ENCODE results near the gene SP6.

The SP6 gene

DNA sequence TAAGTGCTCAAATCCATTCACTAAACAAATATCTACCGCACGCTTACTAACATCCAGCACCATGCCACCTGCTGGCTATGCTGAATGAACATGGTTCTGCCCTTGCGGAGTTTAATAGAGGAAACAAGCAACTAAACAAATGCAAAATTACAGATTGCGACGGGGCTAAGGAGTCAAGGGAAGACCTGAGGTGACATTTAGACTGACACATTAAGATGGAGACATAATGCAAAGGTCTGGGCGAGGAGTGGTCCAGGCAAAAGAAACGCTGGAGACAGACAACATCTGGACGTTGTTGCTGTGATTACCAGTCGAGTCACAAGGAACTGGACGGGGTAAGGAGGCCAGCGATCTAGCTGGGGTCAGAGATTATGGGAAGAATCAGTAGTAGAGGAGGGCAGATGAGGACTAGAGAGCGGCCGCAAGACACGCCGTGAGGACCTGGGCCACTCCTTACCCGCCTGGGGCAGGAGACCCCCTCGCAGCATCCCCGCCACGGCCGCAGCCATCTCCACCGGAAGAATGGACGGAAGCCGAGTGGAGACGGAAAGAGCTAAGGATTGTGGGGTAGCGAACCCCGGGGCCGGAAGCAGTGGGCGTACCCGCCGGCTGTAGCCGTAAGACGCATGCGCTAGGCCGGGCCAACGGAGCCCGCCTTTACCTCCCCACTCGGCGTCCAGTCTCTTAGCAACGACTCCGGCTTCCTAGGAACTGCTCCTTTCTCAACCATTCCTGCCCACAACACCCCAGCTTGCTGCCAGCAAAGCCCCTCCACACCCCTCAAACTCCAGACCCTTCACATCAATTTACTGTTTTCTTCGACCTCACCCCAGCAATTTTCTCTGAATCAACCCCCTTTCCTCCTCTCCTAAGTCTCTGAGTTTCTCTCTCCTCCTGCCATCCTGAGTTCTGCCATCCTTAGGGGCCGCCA lies 19.7 kb downstream of the SP6 start, which contains the start of the genes LRRC46 and MRPL10:
Gene LRRC46 (plus strand): TSS at position 668 of the 931 bp plus-strand sequence. CDS start 320 bp downstream, outside the sequence.
Gene MRPL10 (minus strand): TSS at position 539 of the 931 bp plus-strand sequence. CDS start 30 bp downstream, at position 509.
- peak; percentile 81 for DNase-seq (ENCODE audit: low read depth)

DNA sequence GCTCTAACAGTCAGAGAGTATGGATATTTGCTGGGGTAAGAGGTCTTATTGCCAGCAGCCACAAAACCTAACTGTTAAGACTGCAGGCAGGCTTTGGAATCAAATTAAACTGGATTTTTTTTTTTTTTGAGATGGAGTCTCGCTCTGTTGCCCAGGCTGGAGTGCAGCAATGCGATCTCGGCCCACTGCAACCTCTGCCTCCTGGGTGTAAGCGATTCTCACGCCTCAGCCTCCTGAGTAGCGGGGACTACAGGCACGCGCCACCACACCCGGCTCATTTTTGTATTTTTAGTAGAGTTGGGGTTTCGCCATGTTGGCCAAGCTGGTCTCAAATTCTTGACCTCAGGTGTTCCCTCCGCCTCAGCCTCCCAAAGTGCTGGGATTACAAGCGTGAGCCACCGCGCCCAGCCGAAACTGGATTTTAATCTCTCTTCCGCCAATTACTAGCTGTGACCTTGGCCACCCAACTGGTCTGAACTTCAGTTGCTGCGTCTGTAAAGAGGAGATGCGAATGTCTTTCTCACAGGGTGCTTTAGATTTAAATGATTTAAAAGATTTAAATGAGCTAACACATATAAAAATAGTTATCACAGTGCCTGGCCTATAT lies 20.5 kb downstream of the SP6 start:
- no peak for DNase-seq (ENCODE audit: low read depth)

DNA sequence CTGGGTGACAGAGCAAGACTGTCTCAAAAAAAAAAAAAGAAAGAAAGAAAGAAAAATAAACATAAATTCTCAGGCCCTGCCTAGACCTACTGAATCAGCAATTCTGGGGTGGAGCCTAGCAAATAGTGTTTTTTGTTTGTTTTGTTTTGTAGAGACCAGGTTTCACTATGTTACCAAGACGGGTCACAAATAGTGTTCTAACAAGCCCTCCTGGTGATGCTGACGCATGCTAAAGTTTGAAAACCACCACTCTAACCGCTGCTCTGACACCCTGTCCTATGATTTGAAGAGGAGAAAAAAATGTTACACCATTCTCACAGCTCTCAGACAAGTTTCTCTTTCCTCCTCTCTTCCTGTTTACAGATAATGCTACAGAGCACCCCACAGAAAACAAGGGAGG lies 21.1 kb downstream of the SP6 start:
- DNase-seq (ENCODE audit: low read depth) = peak; percentile 31

DNA sequence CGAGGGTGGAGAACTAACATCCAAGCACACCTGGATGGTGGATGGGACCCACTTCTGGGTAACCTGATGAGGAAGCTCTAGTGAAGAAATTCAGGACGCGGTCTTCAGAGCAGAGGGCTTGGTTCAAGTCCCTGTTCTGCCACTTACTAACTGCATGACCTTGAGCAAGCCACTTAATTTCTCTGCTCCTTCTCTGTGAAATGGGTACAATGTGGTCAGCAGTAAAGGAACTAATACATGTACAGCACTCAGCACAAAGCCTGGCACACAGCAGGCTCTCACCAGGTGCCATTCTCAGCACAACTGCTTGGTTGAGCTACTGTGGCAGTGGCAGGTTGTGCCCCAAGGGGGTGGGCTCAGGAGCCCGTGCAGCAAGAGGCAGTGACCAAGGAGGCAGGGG lies 27.4 kb downstream of the SP6 start:
- no peak for DNase-seq (ENCODE audit: low read depth)

GRCh38 chr17:47822785-47823184 lies 28.2 kb downstream of the SP6 start:
- no peak for DNase-seq (ENCODE audit: low read depth)

GRCh38 chr17:47821424-47822391 lies 29.3 kb downstream of the SP6 start, which contains the start of gene OSBPL7:
Gene OSBPL7, minus strand, starts transcription at chr17:47821794. Its CDS starts 1,516 bp downstream, at chr17:47820278.
- DNase-seq (ENCODE audit: low read depth) = peak; percentile 66

GRCh38 chr17:47821031-47821423 lies 29.9 kb downstream of the SP6 start:
- DNase-seq (ENCODE audit: low read depth) = no peak

DNA sequence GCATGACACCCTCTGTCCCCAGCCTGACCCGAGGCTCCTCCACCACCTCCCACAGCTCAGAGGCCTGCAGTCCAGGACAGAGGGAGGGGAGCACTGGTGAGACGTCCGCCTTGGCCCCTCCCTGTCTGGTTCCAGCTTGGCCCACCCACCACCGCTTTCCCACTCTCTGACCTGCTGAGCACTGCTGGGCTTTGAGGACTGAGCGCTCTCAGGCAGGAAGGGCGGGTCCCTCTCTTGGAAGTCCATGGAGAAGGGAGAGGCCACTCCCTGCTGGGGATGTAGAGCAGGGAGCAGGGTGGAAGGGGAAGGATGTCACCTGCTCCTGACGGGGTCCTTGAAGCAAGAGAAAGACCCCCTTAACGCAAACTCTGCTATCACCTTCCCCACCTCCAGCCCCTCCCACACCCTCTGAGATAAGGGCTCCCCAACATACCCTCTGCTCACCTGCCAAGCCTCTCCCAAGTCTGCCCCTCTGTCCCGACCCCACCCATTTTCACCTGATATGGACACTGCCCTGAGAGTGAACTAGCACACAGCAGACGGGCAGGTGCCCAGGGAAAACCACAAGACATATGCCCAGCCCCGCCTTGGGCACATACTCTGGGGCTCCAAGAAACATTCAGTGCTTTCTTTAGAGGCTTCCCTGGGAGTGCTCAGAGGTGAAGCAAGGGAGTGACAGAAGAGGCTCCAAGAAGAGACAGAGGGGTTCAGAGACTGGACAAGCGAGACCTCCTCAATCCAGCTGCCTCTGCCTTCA lies 30.8 kb downstream of the SP6 start:
- no peak for DNase-seq (ENCODE audit: low read depth)

DNA sequence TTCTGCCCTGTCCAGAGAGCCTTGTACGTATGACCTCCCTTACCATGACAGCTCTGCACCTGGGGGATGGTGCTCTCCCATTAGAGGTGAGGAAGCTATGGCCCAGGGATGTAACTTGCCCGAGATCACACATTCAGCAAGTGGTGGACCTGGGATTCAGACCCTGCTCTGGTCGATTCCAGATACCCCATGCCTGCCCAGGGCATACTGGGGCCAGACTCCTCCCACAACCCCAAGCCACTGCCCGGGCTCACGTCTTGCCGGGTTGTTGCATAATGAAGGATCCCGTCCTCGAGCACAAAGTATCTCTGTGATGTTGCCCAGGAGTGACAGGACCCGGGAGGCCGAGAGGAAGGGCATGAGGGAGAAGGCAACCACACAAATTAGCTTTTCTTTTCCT lies 31.5 kb downstream of the SP6 start:
- no peak for DNase-seq (ENCODE audit: low read depth)

DNA sequence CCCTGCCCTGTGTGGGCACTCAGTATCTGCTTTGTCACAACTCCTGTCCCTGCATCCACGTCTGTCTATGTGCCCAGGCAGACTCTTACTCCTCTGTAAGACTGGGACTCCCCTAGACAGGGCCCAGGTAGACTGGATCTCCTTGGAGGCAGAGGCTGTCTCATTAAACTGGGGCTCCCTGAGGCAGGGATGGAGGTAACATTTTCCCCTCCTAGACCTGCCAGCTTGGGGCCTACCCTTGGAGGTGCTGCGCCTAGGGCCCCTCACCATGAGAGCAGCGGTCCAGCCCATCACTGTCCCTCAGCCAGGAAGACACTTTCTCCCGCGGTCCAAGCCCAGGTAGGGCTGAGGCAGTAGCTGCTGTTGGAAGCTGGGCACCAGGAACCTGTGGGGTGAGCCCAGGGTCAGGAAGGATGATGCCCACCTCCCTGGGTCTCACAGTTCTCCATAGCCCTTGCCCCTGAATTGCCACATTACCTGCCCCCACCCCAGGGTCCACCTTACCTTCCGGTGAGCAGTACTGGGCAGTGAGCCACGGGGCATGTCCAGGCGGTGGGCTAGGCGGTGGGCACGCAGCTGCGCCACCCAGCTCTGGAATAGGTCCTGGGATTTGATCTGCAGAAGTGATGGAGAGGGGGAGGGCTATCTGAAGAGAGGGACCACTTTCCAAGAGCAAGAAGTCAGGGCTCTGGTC lies 32.8 kb downstream of the SP6 start:
- no peak for DNase-seq (ENCODE audit: low read depth)

- DNase-seq (ENCODE audit: low read depth) = no peak
These were observed 34.0 kb downstream of the SP6 start for GRCh38 chr17:47816947-47817346.

GRCh38 chr17:47816111-47816735 lies 34.7 kb downstream of the SP6 start:
- no peak for DNase-seq (ENCODE audit: low read depth)

- DNase-seq (ENCODE audit: low read depth) = no peak
These were observed 35.7 kb downstream of the SP6 start for GRCh38 chr17:47815106-47815918.

DNA sequence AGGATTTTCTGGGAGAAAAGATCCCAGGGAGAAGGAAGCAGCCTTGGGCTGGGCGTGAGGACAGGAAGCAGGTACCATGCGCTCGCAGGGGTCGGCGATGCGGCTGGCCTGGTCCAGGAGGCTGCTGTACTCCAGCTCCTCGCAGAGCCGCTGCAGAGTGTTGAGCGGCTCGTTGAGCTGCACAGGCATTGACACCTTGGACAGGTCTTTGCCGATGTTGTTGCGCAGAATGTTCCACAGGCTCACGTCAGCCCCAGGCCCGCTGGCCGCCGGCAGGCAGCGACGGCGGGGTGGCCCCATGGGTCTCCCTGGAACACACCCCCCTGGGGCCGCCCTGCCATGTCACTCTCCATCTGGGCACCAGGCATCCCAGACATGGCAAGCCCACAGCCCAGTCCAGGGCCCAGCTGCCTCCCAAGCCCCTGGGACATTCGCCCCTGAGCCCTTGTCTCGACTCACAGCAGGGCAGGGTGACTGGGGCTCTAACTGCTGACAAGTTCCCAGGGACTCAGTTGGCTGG lies 37.4 kb downstream of the SP6 start:
- DNase-seq (ENCODE audit: low read depth) = no peak

DNA sequence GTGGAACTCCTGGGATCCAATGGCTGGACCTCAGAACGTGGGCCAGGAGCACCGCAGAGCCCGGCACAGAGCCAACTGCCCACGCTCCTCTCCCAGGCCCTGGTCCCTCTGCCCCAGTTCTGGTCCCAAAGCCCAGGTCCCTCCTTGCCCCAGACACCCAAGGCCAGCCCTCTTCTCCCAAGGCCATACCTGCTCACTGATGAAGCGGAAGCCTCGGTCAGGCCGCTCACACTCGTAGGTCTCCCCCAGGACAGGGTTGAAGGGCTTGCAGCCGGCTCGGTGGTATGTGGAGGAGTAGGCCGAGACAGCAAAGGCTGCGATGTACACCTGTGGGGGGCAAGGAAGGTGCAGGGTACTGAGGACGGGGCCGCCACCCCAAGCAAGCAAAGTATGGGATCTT lies 37.9 kb downstream of the SP6 start:
- DNase-seq (ENCODE audit: low read depth) = no peak

DNA sequence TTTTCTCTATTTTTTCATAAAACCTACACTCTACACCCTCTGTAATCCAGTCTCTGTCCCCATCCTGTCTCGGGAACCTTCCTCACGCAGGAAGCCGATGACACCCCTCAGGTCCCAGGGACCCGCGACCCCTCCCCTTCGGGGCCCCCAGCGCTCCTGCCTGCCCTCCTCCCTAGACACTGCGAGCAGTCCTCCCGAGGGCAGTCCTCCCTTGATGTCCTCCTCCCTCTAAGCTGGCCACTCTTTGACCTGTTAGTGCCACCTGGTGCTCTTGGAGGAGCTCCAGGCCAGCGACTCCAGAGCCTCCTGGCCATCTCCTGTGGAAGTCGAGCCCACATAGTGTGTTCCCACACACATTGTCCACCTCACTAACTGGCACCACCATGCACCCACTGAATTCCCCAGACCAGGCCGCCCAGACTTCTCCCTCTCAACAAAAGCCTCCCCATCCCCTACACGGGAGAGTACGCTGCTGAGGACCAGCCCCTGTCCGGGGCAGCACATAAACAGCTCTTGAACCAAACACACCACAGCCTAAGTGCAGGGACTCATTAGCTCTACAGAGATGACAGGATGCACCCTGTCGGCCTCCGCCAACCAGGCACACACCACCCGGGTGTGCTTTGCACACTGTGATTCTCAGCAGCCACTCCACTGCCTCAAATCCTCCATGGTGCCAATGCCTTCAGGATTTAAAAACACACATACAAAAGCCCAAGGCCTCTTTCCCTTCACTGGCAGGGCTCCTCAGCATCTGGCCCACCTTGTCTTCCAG lies 38.6 kb downstream of the SP6 start:
- no peak for DNase-seq (ENCODE audit: low read depth)

- DNase-seq (ENCODE audit: low read depth) = no peak
These were observed 39.3 kb downstream of the SP6 start for GRCh38 chr17:47811709-47812108.

All from T-helper 22 cell (primary cell).